HUDEP-2 (cell line): ENCODE results near the gene PPRC1.

Source experiments
- DNase-seq, 76 experiments: peaks; one replicate each; lab custom pipeline; 2025; ENCODE audit not compliant: unreplicated experiment in 76 of 76; lab: John Stamatoyannopoulos, UW

The PPRC1 gene

GRCh38 chr10:102140913-102141540 lies 8.2 kb downstream of the PPRC1 start:
- DNase-seq = no peak

GRCh38 chr10:102141583-102142107 lies 8.8 kb downstream of the PPRC1 start:
- no peak for DNase-seq

DNA sequence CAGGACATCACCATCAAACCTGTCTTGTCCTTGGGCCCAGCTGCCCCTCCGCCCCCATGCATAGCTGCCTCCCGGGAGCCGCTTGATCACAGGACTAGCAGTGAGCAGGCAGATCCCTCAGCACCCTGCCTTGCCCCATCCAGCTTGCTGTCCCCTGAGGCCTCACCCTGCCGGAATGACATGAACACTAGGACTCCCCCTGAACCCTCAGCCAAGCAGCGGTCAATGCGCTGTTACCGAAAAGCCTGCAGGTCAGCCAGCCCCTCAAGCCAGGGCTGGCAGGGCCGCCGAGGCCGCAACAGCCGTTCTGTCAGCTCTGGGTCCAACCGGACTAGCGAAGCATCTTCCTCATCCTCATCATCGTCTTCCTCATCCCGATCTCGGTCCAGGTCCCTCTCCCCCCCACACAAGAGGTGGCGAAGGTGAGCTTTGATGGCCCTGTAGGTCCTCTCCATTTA lies 14.2 kb downstream of the PPRC1 start:
- DNase-seq = no peak

- no peak for DNase-seq
Measured at GRCh38 chr10:102147561-102147960, 14.7 kb downstream of the PPRC1 start.

DNA sequence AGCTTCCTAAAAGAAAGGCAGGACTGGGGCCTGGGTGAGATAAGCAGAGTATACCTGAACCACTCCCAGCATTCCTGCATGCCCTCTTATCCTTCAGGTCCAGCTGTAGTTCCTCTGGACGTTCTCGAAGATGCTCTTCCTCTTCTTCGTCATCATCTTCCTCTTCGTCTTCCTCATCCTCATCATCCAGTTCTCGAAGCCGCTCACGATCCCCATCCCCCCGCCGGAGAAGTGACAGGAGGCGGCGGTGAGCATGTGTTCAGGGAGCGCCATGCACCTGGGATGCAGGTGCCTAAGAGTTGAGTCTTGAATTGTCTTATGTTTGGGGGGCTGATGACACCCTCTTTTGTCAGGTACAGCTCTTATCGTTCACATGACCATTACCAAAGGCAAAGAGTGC lies 15.4 kb downstream of the PPRC1 start:
- no peak for DNase-seq

- no peak for DNase-seq
Measured at GRCh38 chr10:102150970-102151773, 18.3 kb downstream of the PPRC1 start.

GRCh38 chr10:102151774-102152544 lies 19.1 kb downstream of the PPRC1 start, which contains the start of gene NOLC1:
Gene NOLC1, plus strand, starts transcription at chr10:102152389. Its CDS starts 22 bp downstream, at chr10:102152411.
- peak; percentile 59 to 99 (median 97) for DNase-seq

- peak in 19 of 76 experiments; percentile 9 to 52 (median 28) for DNase-seq
Measured at GRCh38 chr10:102152545-102152890, 19.7 kb downstream of the PPRC1 start.

DNA sequence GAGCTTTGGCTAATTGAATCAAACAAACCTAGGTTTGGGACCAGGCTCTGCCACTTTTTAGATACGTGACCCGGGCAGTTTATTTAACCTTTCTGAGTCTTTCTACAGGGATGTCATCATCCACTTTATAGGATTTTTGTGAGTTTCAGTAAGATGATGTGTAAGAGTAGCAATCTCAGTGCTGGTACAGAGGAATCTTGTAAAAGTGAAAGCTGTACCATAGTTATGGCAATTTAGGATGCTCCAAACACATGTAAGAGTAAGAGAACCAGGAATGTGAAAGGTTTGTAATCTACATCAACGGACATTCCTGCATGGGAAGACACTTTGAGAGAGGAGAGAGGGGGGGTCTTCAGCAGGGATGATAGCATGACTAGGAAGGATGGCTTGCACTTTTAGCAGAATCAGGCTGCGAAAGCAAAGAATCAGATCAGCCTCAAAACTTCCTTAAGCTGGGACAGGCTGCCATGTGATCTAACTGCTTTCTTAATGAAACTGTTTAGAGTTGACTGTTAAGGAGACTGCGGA lies 20.3 kb downstream of the PPRC1 start:
- DNase-seq = no peak

GRCh38 chr10:102154466-102155116 lies 21.8 kb downstream of the PPRC1 start:
- no peak for DNase-seq

GRCh38 chr10:102157224-102157623 lies 24.4 kb downstream of the PPRC1 start:
- no peak for DNase-seq

GRCh38 chr10:102159051-102159597 lies 26.3 kb downstream of the PPRC1 start:
- no peak for DNase-seq

DNA sequence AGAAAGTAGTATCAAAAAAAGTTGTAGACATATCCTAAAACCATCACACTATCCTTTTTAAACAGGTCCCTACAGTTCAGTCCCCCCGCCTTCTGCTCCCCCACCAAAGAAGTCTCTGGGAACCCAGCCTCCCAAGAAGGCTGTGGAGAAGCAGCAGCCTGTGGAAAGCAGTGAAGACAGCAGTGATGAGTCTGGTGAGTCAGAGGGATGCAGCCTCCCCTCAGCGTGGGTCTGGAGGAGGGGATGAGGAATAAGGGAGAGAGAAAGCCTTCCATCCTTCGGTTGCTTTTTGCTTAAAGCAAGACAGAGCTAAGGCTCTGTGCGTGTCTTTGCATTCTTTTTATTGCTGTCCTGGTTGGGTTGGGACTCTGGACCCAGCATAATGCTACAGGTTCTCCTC lies 27.0 kb downstream of the PPRC1 start:
- no peak for DNase-seq

GRCh38 chr10:102163342-102163989 lies 30.6 kb downstream of the PPRC1 start:
- peak in 1 of 76 experiments; percentile 14 for DNase-seq

GRCh38 chr10:102167861-102168260 lies 35.0 kb downstream of the PPRC1 start:
- DNase-seq = no peak

DNA sequence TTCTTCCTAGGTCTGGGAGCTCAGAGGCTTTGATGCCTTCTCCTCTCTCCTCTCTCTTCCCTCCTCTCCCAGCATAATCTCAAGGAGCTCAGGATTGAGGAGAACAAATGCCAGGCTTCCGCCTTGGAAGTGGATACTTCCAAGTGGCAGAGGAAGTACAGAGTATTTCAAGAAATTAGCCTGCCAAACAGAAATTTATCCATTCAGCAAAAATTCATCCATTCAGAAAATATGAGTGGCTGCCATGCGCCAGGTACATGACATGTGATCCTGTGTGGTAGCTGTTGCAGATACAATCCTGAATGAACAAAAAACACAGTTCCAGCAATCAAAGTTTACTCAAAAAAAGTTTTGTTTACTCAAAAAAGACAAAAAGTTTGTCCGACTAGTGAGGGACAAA lies 37.8 kb downstream of the PPRC1 start:
- DNase-seq = no peak

- DNase-seq = no peak
Measured at GRCh38 chr10:102172288-102172687, 39.4 kb downstream of the PPRC1 start.

GRCh38 chr10:102175415-102175814 lies 42.6 kb downstream of the PPRC1 start:
- DNase-seq = no peak

DNA sequence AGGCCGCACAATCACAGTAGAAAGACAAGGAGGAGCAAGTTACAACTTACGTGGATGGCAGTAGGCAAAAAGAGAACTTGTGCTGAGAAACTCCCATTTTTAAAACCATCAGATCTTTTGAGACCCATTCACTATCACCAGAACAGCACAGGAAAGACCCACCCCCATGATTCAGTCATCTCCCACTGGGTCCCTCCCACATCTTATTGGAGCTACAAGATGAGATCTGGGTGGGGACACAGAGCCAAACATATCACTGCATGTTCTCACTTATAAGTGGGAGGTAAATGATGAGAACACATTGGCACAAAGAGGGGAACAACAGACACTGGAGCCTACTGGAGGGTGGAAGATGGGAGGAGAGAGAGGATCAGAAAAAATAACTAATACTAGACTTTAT lies 51.8 kb downstream of the PPRC1 start:
- no peak for DNase-seq

GRCh38 chr10:102185272-102185671 lies 52.4 kb downstream of the PPRC1 start:
- DNase-seq = no peak
